H1 (cell line): ENCODE measurements around the gene PLA2G4E.

Experiments
- CTCF ChIP-seq, 3 experiments: IDR thresholded peaks; 1 replicate in 2 of 3; 2 replicates in 1 of 3; pipeline versions ENCODE4 v1.5.1 to v1.6.1; 2011; ENCODE audit warnings: low read length in 3 of 3, mild to moderate bottlenecking in 3 of 3, inconsistent platforms in 2 of 3, low read depth in 1 of 3, moderate library complexity in 1 of 3; ENCODE audit not compliant: insufficient read depth in 1 of 3; ENCODE audit errors: control extremely low read depth in 1 of 3
- EZH2 ChIP-seq: fragments of 200-600 bp; sonication (generic); IDR thresholded peaks from 2 replicates; pipeline ENCODE4 v1.7.1; 2012; ENCODE audit warnings: low read depth, mild to moderate bottlenecking, moderate library complexity, low read length, inconsistent platforms; ENCODE audit not compliant: severe bottlenecking
- KDM1A ChIP-seq: fragments of 200-600, 300-600 bp; sonication (generic); IDR thresholded peaks from 2 replicates; pipeline ENCODE4 v1.7.1; 2016; ENCODE audit warnings: mild to moderate bottlenecking, low read length, borderline replicate concordance
- MAX ChIP-seq: IDR thresholded peaks from 2 replicates; pipeline ENCODE4 v1.6.1; 2012; ENCODE audit warnings: inconsistent platforms
- POLR2A ChIP-seq, 2 experiments: IDR thresholded peaks; 1 replicate in 1 of 2; 2 replicates in 1 of 2; pipeline ENCODE4 v1.6.1; 2011; ENCODE audit warnings: low read depth in 2 of 2, low read length in 2 of 2, mild to moderate bottlenecking in 2 of 2; ENCODE audit errors: control extremely low read depth in 1 of 2
- POLR2AphosphoS5 ChIP-seq: IDR thresholded peaks from 2 replicates; pipeline ENCODE4 v1.6.1; 2011; ENCODE audit warnings: low read depth, low read length
- RFX5 ChIP-seq: IDR thresholded peaks from 2 replicates; pipeline ENCODE4 v1.6.1; 2011; ENCODE audit warnings: low read depth, low read length, improper control_type of control experiment, borderline replicate concordance
- SP1 ChIP-seq: IDR thresholded peaks from 2 replicates; pipeline ENCODE4 v1.6.1; 2011; ENCODE audit warnings: low read depth, low read length
- SRF ChIP-seq: IDR thresholded peaks from 2 replicates; pipeline ENCODE4 v1.6.1; 2011; ENCODE audit warnings: mild to moderate bottlenecking, low read depth, low read length, moderate library complexity

GRCh38 chr15:41971895-41972252 lies 49.0 kb downstream of the PLA2G4E start:
- TF ChIP-seq SRF (no peak), POLR2A (IDR thresholded peaks at IDR 0.05; ENCODE audit: control extremely low read depth in 1 of 2, low read depth in 2 of 2, low read length in 2 of 2) (no peak), RFX5 (no peak), MAX (no peak), CTCF (IDR thresholded peaks at IDR 0.05; ENCODE audit: control extremely low read depth in 1 of 3, insufficient read depth in 1 of 3, low read depth in 1 of 3, low read length in 3 of 3) (no peak), KDM1A (no peak), SP1 (no peak), POLR2AphosphoS5 (no peak), EZH2 (no peak)
